ENCODE data around the gene TMEM95. TPM values are rescaled to one million over a fixed set of nuclear protein-coding genes. Genes with fewer than 3 reads are reported as not detected.

TMEM95 gene
- total RNA-seq, 2 experiments from 2014 or later, result not detected

GRCh38 chr17:7404737-7405349 lies 49.9 kb downstream of the TMEM95 start:
- Mint-ChIP-seq H3K27ac (peak overlapping the region; percentile 98), H3K9me3 (no peaks in the 10 kb centered on the region), H3K36me3 (ENCODE audit: low read depth) (no peaks in the 10 kb centered on the region), H3K4me3 (peak overlapping the region; percentile 95), H3K4me1 (ENCODE audit: low read depth) (peaks cover 14% of the 10 kb centered on the region), H3K27me3 (peaks cover 2% of the 10 kb centered on the region)
- peak; percentile 40 for ATAC-seq
- DNase-seq, result no peak
- TF ChIP-seq, protein P1, sequence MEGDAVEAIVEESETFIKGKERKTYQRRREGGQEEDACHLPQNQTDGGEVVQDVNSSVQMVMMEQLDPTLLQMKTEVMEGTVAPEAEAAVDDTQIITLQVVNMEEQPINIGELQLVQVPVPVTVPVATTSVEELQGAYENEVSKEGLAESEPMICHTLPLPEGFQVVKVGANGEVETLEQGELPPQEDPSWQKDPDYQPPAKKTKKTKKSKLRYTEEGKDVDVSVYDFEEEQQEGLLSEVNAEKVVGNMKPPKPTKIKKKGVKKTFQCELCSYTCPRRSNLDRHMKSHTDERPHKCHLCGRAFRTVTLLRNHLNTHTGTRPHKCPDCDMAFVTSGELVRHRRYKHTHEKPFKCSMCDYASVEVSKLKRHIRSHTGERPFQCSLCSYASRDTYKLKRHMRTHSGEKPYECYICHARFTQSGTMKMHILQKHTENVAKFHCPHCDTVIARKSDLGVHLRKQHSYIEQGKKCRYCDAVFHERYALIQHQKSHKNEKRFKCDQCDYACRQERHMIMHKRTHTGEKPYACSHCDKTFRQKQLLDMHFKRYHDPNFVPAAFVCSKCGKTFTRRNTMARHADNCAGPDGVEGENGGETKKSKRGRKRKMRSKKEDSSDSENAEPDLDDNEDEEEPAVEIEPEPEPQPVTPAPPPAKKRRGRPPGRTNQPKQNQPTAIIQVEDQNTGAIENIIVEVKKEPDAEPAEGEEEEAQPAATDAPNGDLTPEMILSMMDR (IDR thresholded peaks at IDR 0.05), result no peak
- ChIA-PET CTCF (interaction anchor here (0.7 to 4.1 kb wide), 5 partner anchors 11 to 156 kb away, joined by 3 to 27 read pairs (median 7); partner anchors contain the start of genes PLSCR3, SENP3 and TMEM102), POLR2A (interaction anchor here (0.8 to 2.7 kb wide), 7 partner anchors 32 to 356 kb away, joined by 3 to 10 read pairs (median 4); partner anchors contain the start of gene NEURL4)
- intact Hi-C loops (cut with micrococcal nuclease), result loop anchor here (1.0 kb wide), 1 partner anchor 30 kb away; the partner anchor contains the start of gene TMEM102

- intact Hi-C loops (cut with micrococcal nuclease), result no loop called here
- no peak for ATAC-seq
- CTCF ChIA-PET, result interaction anchor here (1.7 kb wide), 1 partner anchor 31 kb away, joined by 8 read pairs; no protein-coding TSS in a partner anchor
Measured at GRCh38 chr17:7405350-7406234, 50.6 kb downstream of the TMEM95 start.

DNA sequence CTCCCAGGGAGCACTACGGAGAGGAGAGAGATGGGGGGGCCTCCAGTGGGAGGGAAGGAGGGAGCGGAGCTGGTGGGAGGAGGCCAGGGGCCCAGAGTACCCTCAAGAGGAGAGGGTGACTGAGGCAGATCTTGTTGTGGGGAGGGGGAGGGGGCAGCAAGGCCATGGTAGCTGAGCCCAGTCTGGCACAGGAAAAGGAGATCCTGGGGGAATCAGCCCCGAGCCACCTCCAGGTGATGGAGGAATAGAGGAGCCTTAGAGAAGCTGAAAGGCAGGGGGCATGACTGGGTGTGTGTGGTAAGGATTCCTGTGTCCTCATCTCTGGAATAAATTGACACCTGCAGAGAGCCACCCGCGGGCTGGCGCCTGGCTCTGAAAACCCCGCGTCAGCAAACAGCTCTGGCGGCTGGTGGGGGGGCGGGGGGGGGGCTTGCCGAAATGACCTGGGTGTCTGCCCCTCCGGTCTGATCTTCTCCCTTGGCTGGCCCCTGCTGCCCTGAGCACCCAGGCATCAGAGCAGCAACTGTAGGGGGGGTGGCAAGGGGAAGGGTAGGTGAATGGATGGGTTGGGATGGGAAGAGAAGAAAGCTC lies 51.4 kb downstream of the TMEM95 start:
- intact Hi-C loops (cut with micrococcal nuclease), result no loop called here
- ChIA-PET CTCF (interaction anchor here (0.7 to 1.7 kb wide), 2 partner anchors 31 to 155 kb away, joined by 3 to 8 read pairs; no protein-coding TSS in a partner anchor), POLR2A (interaction anchor here (0.8 to 1.8 kb wide), 7 partner anchors 8 to 93 kb away, joined by 3 to 5 read pairs (median 4); no protein-coding TSS in a partner anchor)
- ATAC-seq (no peak), DNase-seq (no peak)
- H3K4me1 Mint-ChIP-seq (ENCODE audit: low read depth), result peaks cover 14% of the 10 kb centered on the region
- TF ChIP-seq, protein P1 (IDR thresholded peaks at IDR 0.05), result no peak
- H3K36me3 Mint-ChIP-seq (ENCODE audit: low read depth), result no peaks in the 10 kb centered on the region
- H3K27ac Mint-ChIP-seq, result peak overlapping the region; percentile 57
- peaks cover 2% of the 10 kb centered on the region for H3K27me3 Mint-ChIP-seq
- H3K4me3 Mint-ChIP-seq, result peak overlapping the region; percentile 57
- no peaks in the 10 kb centered on the region for H3K9me3 Mint-ChIP-seq

More at GRCh38 chr17:7405350-7406234, 50.6 kb downstream of the TMEM95 start:
- TF ChIP-seq, protein P1 (IDR thresholded peaks at IDR 0.05), result no peak
- H3K4me1 Mint-ChIP-seq (ENCODE audit: low read depth), result peaks cover 14% of the 10 kb centered on the region
- no peak for DNase-seq
- H3K4me3 Mint-ChIP-seq, result peak overlapping the region; percentile 95
- H3K36me3 Mint-ChIP-seq (ENCODE audit: low read depth), result no peaks in the 10 kb centered on the region
- H3K27me3 Mint-ChIP-seq, result peaks cover 2% of the 10 kb centered on the region
- peak overlapping the region; percentile 78 for H3K27ac Mint-ChIP-seq
- no peaks in the 10 kb centered on the region for H3K9me3 Mint-ChIP-seq
- POLR2A ChIA-PET, result interaction anchor here (1.4 to 1.8 kb wide), 4 partner anchors 11 to 92 kb away, joined by 3 to 5 read pairs (median 4); partner anchors contain the start of gene NEURL4

Other genes with a start within 250 kb of the TMEM95 start
- gene ASGR2, start 240.3 kb upstream of the TMEM95 start, total RNA-seq, result not detected
- 1 to 10 TPM; 2.6 to 3.9 TPM for gene ASGR1, start 175.8 kb upstream of the TMEM95 start, total RNA-seq
- gene DLG4, start 135.3 kb upstream of the TMEM95 start, total RNA-seq, result 1 to 10 TPM; 9.5 to 9.7 TPM
- 100 to 1,000 TPM; 288 to 291 TPM for gene ACADVL, start 135.2 kb upstream of the TMEM95 start, total RNA-seq
- 10 to 100 TPM; 50.0 to 53.6 TPM for gene DVL2, start 120.6 kb upstream of the TMEM95 start, total RNA-seq
- 10 to 100 TPM; 17.8 to 24.4 TPM for gene PHF23, start 115.7 kb upstream of the TMEM95 start, total RNA-seq
- 100 to 1,000 TPM; 104 to 118 TPM for gene GABARAP, start 112.7 kb upstream of the TMEM95 start, total RNA-seq
- gene CTDNEP1, start 103.4 kb upstream of the TMEM95 start, total RNA-seq, result 100 to 1,000 TPM; 159 to 160 TPM
- 10 to 100 TPM; 80.2 to 85.4 TPM for gene ELP5, start 102.9 kb upstream of the TMEM95 start, total RNA-seq
- 1 to 10 TPM; 1.5 to 1.7 TPM for gene CLDN7, start 92.7 kb upstream of the TMEM95 start, total RNA-seq
- gene SLC2A4, start 73.4 kb upstream of the TMEM95 start, total RNA-seq, result under 1 TPM; 0.07 to 0.25 TPM
- under 1 TPM; 0.56 to 0.83 TPM for gene YBX2, start 60.5 kb upstream of the TMEM95 start, total RNA-seq
- 1,000 to 10,000 TPM; 1,064 TPM for gene EIF5A, start 47.5 kb upstream of the TMEM95 start, total RNA-seq
- 10 to 100 TPM; 31.8 to 36.8 TPM for gene GPS2, start 39.8 kb upstream of the TMEM95 start, total RNA-seq
- gene NEURL4, start 25.8 kb upstream of the TMEM95 start, total RNA-seq, result 10 to 100 TPM; 36.2 to 40.4 TPM
- 100 to 1,000 TPM; 309 to 342 TPM for gene ACAP1, start 18.6 kb upstream of the TMEM95 start, total RNA-seq
- 10 to 100 TPM; 11.0 to 11.2 TPM for gene KCTD11, start 3.0 kb upstream of the TMEM95 start, total RNA-seq
- 1 to 10 TPM; 6.8 to 6.9 TPM for gene TNK1, start 25.9 kb downstream of the TMEM95 start, total RNA-seq
- 10 to 100 TPM; 62.6 to 71.1 TPM for gene PLSCR3, start 39.4 kb downstream of the TMEM95 start, total RNA-seq
- gene TMEM256, start 48.9 kb downstream of the TMEM95 start, total RNA-seq, result 10 to 100 TPM; 55.8 to 60.6 TPM
- 10 to 100 TPM in 1 of 2 experiments, 1 to 10 TPM in 1; 9.4 to 10.9 TPM for gene NLGN2, start 52.7 kb downstream of the TMEM95 start, total RNA-seq
- gene SPEM1, start 65.2 kb downstream of the TMEM95 start, total RNA-seq, result under 1 TPM in 1 of 2 experiments, not detected in 1; 0.36 TPM
- not detected for gene SPEM2, start 70.5 kb downstream of the TMEM95 start, total RNA-seq
- not detected for gene SPEM3, start 73.7 kb downstream of the TMEM95 start, total RNA-seq
- 10 to 100 TPM; 12.5 to 14.2 TPM for gene TMEM102, start 80.3 kb downstream of the TMEM95 start, total RNA-seq
- 10 to 100 TPM; 16.5 to 16.6 TPM for gene FGF11, start 84.4 kb downstream of the TMEM95 start, total RNA-seq
- 10 to 100 TPM; 11.5 to 11.7 TPM for gene CHRNB1, start 89.9 kb downstream of the TMEM95 start, total RNA-seq
- 10 to 100 TPM; 24.3 to 24.6 TPM for gene ZBTB4, start 124.5 kb downstream of the TMEM95 start, total RNA-seq
- gene SLC35G6, start 126.3 kb downstream of the TMEM95 start, total RNA-seq, result not detected
- gene POLR2A, start 129.2 kb downstream of the TMEM95 start, total RNA-seq, result 100 to 1,000 TPM; 219 to 223 TPM
- gene TNFSF12, start 193.9 kb downstream of the TMEM95 start, total RNA-seq, result 10 to 100 TPM; 11.8 to 13.8 TPM
- 1 to 10 TPM; 4.0 to 6.9 TPM for gene TNFSF13, start 203.6 kb downstream of the TMEM95 start, total RNA-seq
- 10 to 100 TPM; 60.2 to 63.2 TPM for gene SENP3, start 206.8 kb downstream of the TMEM95 start, total RNA-seq
- 10 to 100 TPM; 11.4 to 12.9 TPM for gene CD68, start 224.5 kb downstream of the TMEM95 start, total RNA-seq
- 10 to 100 TPM; 50.9 to 51.4 TPM for gene MPDU1, start 228.7 kb downstream of the TMEM95 start, total RNA-seq
- gene SOX15, start 234.9 kb downstream of the TMEM95 start, total RNA-seq, result under 1 TPM in 1 of 2 experiments, not detected in 1; 0.25 TPM

Data from activated CD8-positive, alpha-beta T cell treated with anti-CD3 and anti-CD28 coated beads for 36 hours (primary cell).